ENCODE results near the gene GRPR.

DNA sequence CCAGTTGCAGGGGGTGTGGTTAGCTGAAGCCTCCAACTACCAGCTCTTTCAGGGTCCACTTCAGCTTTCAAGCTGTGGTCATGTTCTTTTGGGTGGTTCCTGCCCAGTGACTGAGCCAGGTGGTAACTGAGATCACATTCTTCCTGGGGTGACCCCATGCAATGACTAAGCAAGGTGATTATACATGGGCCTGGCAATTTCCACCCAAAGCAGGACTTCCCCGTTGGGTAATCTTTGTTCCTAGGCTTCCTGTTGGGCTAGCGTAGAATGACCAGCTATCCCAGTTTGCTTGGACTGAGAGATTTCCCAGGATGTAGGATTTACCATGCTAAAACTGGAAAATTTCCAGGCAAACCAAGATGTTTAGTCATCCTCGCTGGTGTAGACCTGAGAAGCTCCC lies 25.5 kb downstream of the GRPR start:
- TF ChIP-seq, protein P1, sequence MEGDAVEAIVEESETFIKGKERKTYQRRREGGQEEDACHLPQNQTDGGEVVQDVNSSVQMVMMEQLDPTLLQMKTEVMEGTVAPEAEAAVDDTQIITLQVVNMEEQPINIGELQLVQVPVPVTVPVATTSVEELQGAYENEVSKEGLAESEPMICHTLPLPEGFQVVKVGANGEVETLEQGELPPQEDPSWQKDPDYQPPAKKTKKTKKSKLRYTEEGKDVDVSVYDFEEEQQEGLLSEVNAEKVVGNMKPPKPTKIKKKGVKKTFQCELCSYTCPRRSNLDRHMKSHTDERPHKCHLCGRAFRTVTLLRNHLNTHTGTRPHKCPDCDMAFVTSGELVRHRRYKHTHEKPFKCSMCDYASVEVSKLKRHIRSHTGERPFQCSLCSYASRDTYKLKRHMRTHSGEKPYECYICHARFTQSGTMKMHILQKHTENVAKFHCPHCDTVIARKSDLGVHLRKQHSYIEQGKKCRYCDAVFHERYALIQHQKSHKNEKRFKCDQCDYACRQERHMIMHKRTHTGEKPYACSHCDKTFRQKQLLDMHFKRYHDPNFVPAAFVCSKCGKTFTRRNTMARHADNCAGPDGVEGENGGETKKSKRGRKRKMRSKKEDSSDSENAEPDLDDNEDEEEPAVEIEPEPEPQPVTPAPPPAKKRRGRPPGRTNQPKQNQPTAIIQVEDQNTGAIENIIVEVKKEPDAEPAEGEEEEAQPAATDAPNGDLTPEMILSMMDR (IDR thresholded peaks at IDR 0.05; ENCODE audit: borderline replicate concordance, extremely low read depth, low read length, poor library complexity, severe bottlenecking) = no peak
- TF ChIP-seq EZH2 (IDR thresholded peaks at IDR 0.05; ENCODE audit: borderline replicate concordance, low read depth, low read length, severe bottlenecking) = no peak
